ENCODE results near the gene AP1M1.

Gene AP1M1

DNA sequence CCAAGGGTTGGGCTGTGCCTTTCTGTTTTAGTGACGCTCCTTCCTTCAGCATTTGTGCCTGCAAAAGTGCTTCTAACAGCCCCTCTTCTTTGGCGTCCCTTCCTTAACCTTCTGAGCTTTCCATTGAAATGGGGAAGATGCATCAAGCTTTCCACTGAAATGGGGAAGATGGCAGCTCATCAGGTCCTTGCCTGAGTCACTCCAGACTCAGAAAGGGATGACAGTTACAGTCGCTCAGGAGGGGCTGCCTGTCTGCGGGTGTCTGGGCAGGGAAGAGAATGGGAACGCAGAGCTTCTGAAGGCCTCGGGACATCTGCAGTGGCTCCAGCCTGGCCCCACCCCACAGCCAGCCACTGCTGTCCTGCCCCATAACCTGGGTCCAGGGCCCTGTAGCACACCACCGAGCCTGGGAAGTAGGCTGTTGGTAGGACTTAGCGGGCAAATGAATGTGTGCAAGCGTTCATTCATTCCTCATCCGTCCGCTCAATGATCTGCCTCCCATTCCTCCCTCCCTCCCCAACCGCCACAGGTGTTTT lies 9.8 kb downstream of the AP1M1 start:
- DNase-seq (ENCODE audit: low read depth in 2 of 2) = no peak

DNA sequence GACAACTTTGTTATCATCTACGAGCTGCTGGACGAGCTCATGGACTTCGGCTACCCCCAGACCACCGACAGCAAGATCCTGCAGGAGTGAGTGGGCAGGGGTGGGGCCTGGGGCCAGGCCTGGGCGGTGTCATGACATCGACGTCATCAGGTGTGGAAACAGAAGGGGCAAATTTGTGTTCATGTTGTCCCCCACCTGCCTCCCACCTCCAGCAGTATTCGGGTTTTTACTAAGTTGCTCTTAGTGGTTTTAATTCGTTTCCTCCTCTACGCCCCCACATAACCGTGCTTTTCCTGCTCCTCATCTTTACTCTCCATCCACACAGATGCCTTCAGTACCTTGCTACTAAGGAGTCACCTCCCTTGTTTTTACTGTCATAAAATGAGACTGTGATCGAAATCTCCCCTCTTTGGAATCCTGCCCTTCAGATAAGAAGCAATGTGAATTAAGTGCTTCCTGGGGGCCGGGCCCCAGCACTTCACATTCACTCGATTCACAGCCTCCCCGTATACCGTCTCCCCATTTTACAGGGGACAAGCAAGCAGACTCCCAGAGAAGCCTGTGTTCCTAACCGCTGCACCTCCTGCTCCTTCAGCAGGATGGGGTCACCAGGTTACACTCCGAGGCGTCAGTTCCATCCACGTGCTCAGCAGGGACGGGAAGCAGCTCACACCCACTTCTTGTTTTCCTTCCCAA lies 10.5 kb downstream of the AP1M1 start:
- DNase-seq (ENCODE audit: low read depth in 2 of 2) = no peak

DNA sequence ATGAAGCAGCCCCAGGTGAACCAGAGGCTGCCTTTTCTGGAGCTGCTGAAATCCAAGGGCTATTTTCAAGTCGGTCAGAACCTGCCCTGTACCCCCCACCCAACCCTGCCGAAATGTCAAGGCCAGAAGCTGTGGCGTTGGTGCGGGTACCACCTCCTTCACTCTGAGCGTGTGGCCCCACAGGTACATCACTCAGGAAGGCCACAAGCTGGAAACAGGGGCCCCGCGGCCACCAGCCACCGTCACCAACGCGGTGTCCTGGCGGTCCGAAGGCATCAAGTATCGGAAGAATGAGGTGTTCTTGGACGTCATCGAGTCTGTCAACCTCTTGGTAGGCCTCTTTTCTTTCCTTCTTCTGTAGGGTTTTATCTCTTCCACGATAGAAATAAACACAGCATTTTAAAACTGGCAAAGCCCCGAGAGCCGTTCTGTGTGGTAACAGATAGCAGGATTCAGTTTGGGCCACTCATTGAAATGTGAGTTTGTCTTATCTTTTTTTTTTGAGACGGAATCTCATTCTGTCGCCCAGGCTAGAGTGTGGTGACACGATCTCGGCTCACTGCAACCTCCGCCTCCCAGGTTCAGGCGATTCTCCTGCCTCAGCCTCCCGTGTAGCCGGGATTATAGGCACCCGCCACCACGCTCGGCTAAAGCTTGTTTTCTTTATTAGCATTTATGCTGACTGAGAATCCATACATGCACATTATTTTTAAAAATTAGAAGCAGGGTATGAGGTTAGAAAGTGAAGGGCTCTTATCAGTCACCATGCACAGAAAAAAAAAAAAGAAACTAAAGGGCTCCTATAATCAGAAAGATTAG lies 11.3 kb downstream of the AP1M1 start:
- DNase-seq (ENCODE audit: low read depth in 2 of 2) = no peak

DNA sequence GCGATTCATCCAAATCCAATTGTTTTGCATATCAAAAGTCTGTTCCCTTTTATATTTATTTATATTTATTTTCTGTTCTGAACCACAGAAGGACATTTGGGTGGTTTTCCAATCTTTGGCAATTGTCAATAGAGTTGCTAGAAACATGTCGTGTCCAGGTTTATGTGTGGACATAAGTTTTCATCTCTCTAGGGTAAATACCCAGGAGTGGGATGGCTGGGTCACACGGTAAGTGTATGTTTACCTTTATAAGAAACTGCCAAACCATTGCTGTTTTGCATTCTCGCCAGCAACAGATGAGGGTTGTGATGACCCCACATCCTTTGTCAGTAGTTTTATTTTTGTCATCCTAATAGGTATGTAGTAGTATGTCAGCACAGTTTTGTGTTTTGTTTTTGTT lies 12.5 kb downstream of the AP1M1 start:
- DNase-seq (ENCODE audit: low read depth in 2 of 2) = no peak

DNA sequence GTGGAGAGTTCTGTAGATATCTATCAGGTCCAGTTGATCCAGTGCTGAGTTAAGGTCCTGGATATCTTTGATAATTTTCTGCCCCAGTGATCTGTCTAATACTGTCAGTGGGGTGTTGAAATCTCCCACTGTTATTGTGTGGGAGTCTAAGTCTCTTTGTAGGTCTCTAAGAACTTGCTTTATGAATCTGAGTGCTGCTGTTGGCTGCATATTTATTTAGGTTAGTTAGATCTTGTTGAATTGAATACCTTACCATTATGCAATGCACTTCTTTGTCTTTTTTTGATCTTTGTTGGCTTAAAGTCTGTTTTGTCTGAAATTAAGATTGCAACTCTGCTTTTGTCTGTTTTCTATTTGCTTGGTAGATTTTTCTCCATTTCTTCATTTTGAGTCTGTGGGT lies 15.4 kb downstream of the AP1M1 start:
- no peak for DNase-seq (ENCODE audit: low read depth in 2 of 2)

DNA sequence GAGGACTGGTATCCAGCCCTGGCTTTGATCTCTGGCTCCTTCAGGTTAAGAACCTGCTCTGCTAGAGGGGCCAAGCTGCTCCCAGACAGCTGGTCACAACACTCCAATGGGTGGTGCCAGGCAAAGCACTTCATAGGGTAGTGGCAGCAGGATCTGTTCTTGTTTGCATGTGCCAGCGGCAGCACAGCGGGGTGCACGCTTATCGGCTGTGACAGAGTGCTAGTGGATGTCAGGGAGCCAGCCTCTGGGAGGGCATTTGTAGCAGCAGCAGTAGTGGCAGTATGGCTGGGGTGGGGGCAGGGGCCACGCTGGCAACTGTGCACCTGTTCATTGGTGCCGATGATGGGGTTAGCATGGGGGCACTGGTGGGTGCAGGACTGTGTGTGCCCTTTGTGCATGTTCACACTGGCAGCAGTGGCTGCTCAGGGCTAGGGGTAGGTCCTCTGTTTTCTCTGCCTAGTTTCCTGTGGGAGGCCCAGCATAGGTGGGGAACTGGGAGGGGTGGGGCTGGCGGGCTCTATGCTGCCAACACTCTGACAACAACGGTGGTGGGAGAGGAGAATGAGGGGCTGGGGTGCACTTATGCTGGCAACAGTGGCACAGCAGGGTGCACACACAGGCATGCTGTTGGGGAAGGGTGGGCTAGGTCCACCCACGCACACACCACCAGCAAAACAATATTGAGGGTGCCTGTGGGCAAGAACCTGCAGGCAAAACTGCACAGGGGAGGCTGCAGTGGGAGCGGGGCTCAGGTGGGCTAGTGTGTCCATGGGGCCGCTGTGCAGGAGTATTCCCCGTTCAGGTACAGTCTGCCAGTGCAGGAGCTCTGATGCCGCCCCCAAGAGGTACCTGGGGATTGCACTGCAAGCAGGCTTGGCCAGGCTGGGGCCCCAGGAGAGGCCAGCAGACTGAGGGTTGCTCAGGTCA lies 19.3 kb downstream of the AP1M1 start:
- DNase-seq (ENCODE audit: low read depth in 2 of 2) = no peak

DNA sequence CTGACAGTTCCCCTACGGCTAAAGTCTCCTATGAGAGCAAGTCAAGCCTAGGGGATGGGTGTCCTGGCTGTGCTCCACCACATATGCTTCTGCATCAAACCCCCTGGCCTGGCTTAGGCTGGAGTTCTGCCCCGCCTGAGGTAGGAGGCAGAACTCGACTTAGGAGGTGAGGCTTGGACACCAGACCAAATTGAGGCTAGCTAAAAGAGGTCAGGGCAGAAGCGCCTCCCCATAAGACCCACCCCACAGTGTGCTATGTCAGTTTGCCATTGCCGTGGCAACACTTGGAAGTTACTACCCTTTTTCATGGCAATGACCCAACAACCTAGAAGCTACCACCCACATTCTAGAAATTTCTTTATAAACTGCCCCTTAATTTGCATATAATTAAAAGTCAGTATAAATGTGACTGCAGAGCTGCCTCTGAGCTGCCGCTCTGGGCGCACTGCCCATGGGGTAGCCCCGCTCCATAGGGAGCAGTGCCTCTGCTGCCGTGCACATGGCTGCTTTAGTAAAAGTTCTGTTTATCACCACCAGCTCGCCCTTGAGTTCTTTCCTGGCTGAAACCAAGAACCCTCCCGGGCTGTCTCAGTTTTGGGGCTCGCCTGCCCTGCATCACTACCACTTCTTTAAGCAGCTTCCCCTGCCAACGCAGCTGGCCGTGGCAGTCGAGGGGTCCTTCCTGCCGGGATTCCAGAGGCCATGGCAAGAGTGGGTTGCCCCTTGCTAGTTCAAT lies 20.2 kb downstream of the AP1M1 start:
- DNase-seq (ENCODE audit: low read depth in 2 of 2) = no peak

DNA sequence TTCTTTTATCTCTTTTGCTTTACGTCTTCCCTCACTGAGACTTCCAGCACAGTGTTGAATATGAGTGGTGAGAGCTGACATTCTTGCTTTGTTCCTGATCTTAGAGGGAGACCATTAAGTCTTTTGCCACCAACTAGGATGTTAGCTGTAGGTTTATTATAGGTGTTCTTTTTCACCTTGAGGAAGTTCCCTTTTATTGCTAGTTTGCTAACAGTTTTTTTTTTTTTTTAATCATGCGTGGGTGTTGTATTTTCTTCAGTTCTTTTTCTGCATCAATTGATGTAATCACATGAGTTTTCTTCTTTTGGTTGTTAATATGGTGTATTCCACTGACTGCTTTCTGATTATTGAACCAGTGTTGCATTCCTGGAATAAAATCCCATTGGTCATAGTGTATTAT lies 21.1 kb downstream of the AP1M1 start:
- no peak for DNase-seq (ENCODE audit: low read depth in 2 of 2)

DNA sequence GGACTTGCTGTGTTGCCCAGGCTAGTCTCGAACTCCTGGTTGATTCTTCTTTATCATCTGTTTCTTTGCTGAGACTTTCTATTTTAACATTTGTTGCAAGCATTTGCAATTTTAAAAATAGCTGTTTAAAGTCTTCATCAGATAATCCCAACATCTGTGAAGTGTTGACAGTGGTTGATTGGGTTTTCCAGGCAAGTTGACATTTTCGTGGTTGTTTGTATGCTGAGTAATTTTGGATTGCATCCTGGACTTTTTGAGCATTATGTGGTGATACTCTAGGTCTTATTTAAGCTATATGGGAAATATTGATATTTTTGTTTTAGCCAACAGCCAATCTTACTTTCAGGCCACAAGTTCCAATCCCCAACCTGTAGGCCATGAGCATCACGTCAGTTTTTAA lies 25.1 kb downstream of the AP1M1 start:
- no peak for DNase-seq (ENCODE audit: low read depth in 2 of 2)

DNA sequence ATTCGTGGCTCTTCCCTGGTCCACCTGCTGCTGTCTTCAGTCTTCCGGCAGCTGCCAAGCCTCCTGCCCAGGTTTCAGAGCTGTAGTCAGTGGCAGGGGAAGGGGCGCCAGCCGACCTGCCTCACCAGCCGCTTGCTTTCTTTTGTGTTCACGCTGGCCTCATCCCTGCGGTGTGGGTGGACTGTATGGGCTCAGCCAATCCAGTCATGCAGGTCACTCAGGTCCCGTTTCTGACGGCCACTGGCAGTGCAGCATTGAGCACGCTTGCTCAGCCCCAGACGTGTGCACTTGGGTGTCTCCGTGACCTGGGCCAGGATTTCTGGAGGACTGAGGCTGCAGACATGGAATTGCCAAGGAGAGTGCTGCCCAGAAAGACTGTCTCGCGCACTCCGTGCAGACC lies 26.0 kb downstream of the AP1M1 start:
- no peak for DNase-seq (ENCODE audit: low read depth in 2 of 2)

DNA sequence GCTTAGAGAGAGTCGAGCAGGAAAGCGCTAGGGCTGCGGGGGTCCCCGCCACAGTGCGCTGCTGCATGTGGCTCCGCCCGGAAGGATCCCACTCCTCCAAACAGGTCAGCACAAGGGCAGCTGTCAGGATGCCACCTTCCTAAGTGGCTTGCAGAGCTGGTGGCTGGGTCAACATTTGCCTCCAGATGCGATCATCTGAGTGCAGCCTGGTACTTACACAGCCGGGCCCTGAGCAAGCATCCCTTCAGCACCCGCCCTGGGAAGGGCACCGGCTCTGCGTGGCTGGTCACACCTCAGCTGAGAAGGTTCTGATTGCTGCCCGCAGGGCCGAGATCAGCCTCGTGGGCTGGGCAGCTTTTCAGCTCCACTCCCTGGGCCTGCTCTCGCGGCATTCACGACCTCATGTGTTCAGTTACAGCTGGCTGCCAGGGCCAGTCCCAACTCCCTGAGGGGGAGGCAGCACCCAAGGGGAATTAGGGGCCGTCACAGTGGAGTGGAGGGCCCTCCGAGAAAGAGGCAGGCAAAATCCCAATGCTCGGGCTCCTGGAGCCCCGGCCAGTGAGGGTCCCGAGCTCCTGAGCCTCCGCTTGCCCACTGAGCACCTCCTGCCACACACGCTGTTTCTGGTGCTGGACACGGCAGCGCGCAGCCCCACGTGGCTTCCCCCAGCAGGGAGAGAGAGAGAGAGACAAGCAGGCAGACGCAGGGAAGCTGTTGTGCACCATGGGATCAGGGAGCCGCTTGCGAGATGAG lies 26.8 kb downstream of the AP1M1 start:
- DNase-seq (ENCODE audit: low read depth in 2 of 2) = no peak

DNA sequence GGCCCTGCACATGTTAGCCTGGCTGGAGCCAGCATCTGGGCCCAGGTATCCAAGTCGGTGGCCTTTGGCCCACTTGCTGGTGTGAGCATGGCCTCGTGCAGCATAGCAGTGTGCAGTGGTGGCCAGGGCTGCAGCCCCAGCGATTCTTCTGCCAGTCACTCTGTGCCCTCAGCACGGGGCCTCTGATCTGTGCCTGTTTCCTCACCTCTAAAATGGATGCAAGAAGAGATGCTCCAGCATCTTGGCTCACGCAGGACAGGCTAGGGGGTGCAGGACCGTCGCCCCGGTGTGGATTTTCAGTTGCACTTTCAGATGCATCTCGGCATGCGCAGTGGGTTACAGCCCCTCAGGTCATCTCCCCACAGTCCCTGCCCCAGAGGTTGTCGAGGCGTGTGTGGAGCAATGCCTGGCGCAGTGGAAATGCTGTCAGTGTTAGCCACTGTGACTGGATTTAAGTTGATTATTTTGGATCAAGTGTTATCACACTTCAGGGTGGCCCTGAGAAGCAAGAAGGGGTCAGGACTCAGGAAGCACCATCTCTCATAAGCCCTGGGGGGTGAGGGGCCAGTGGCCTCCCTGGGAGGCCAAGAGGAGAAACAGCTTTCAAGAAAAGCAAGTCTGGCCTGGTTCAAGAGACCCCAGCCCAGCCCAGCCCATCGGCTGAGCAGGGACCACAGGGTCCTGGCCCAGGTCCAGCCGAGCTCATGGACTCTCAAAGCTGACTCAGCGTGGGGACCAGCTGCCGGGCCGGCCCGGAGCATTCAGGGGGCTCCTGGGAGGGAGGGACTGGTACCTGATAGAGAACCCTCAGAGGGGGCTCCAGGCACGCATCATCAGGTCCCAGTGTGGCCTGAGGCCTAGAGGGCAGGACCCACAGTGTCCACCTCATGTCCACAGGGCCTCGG lies 27.8 kb downstream of the AP1M1 start:
- no peak for DNase-seq (ENCODE audit: low read depth in 2 of 2)

DNA sequence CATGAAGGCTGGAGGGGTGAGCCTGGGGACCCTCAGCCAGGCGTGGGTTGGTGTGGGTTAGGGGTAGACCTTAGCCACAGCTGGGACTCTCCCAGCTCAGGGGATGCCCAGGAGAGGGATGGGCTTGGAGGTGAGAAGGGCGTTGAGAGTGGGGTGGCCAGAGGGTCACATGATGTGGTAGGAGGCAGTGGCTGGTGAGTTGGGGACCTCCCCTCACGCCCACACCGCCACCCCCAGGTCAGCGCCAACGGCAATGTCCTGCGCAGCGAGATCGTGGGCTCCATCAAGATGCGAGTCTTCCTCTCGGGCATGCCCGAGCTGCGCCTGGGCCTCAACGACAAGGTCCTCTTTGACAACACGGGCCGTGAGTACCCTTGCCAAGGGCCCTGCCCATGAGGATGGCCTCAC lies 28.5 kb downstream of the AP1M1 start:
- no peak for DNase-seq (ENCODE audit: low read depth in 2 of 2)

DNA sequence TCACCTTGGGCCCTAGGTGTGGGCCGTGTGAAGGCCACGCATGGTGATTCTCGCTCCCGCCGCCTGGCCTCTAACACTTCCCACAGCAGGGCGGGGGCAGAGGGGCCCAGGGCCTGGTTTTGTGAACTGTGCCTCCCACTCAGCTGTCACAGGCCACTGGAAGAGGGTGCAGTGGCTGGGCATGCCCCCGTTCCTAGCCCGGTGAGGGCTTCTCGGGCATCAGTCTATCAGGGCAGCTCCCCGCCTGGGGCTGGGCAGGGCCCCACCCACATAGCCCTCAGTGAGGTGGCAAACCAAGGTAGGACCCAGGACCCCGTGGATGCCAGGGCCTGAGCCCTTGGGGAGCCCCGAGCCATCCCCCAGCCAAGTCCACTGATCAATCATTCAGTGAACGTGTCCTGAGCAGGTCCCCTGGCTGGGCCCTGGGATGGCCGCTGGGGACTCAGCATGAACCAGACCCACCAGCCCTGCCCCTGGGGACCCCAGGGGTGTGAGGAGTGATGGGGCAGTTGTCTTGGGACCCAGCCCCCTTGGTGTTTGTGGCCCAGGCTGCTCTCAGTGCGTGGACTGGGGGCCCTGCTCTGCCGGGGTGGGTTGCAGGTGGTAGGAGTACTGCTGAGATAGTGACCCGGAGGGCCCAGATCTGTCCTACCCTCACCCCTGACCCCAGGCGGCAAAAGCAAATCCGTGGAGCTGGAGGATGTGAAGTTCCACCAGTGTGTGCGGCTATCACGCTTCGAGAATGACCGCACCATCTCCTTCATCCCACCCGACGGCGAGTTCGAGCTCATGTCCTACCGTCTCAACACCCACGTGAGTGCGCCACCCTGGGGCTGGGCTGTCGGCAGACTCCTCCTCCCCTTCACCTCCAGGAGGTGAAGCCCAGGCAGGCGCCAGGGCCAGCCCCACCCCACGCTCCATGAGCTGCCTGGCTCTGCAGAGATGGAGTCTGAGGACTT lies 29.4 kb downstream of the AP1M1 start:
- DNase-seq (ENCODE audit: low read depth in 2 of 2) = no peak

DNA sequence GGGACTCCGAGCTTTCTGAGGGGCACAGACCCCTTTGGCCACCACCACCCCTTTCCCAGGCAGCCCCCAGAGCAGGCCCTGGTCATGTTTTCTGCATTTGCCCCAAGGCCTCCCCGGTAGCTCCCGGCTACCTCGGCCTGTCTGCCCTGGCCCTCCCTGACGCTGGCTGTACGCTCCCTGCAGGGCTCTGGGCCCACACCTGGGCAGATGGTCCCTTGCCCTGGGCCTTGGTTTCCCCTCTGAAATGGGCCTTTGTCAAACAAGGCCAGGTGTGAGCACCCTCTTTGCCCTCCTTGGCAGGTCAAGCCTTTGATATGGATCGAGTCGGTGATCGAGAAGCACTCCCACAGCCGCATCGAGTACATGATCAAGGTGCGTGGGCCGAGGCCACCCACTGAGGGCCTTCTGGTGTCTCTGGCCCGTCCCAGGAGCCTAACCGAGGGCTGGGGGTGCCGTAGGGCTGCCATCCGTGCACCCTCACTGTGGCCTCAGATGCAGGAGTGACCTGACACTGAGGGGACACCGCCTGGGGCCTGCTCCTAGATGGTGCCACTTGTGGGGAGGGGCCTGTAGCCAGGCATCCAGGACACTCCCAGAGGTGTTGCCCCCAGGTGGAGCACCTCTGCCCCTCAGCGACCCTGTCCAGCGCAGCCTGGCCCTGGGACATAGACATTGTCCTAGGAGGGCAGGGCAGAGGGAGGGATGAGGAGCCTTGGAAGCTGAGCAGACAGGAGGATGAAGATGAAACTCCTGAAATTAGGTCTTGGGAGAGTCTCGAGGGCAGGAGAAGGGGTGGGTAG lies 30.3 kb downstream of the AP1M1 start:
- no peak for DNase-seq (ENCODE audit: low read depth in 2 of 2)

DNA sequence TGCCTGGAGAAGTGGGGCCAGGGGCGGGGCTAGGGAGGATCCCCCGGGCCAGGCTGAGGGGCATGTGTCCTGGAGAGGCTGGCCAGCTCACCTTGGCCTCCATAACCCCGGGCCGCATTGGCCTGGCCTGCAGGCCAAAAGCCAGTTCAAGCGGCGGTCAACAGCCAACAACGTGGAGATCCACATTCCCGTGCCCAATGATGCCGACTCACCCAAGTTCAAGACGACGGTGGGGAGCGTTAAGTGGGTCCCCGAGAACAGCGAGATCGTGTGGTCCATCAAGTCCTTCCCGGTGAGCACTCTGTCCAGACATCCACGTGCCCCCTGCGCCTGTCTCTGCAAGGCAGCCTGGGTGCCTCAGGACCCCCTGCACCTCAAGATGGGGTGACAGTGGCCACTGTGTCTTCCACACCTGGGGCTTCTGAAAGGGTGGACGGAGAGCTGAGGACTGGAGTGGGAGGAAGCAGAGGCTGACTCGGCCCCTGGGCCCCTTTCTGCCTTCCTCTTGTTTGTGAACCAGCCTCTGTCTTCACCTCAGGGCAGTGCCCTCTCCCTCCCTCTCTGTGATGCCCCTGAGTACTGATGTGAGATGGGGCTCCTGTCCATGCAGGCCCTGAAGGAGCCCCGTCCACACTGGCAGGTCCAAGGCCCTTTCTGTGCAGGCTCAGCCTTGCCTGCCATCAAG lies 31.1 kb downstream of the AP1M1 start:
- DNase-seq (ENCODE audit: low read depth in 2 of 2) = no peak

DNA sequence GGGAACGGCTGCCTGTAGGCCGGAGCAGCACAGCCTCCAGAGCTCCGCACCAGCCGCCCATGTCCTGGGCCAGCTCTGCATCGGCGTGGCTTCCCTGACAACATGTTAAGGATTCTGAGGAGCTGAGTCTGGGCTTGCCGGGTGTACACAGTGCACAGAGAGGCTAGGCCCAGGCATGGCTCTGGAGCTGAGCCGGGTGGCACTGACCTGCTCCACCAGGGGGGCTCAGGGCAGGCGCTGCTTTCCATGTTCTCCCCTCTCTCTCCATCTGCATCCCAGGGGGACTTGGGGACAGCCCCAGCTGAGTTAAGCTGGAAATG lies 31.6 kb downstream of the AP1M1 start:
- DNase-seq (ENCODE audit: low read depth in 2 of 2) = no peak
